Neural crest cell (in vitro differentiated cells): Measurements from ENCODE around the gene AHNAK. TPM values are rescaled to one million over a fixed set of nuclear protein-coding genes. Genes with fewer than 3 reads are reported as not detected.
A peak's percentile ranks its signal among the peaks of the same experiment; 100 is the strongest.

Source experiments
- DNase-seq: peaks from one replicate; pipeline ENCODE4 v3.0.0; 2021; ENCODE audit warnings: low read depth, mixed read lengths, low spot score
- H3K27ac Mint-ChIP-seq: one replicate; pipeline ENCODE4 v1.8.0; 2021; ENCODE audit warnings: mild to moderate bottlenecking, mixed read lengths; ENCODE audit not compliant: unreplicated experiment
- H3K27me3 Mint-ChIP-seq: 2 replicates; pipeline ENCODE4 v1.8.0; 2021; ENCODE audit warnings: low read depth, mild to moderate bottlenecking, mixed read lengths
- H3K36me3 Mint-ChIP-seq: 2 replicates; pipeline ENCODE4 v1.8.0; 2021; ENCODE audit warnings: low read depth, mild to moderate bottlenecking, mixed read lengths
- H3K4me1 Mint-ChIP-seq: 2 replicates; pipeline ENCODE4 v1.8.0; 2021; ENCODE audit warnings: mixed read lengths
- H3K4me3 Mint-ChIP-seq: one replicate; pipeline ENCODE4 v1.8.0; 2021; ENCODE audit warnings: mild to moderate bottlenecking, mixed read lengths
- H3K9me3 Mint-ChIP-seq: 2 replicates; pipeline ENCODE4 v1.8.0; 2021; ENCODE audit warnings: mixed read lengths
- total RNA-seq: library from RNA; stranded (reverse); gene quantifications from 2 replicates; pipeline ENCODE4 v1.2.1, GENCODE V29; 2021
- TF ChIP-seq, protein P1 (sequence below): fragments of 200-600 bp; sonication (generic); conservative IDR thresholded peaks from 2 replicates; pipeline ENCODE4 v1.5.0; 2021; ENCODE audit warnings: antibody characterized with exemption, mild to moderate bottlenecking

Gene AHNAK
- total RNA-seq, 1 donor from 2014 or later, result 0.65 TPM

DNA sequence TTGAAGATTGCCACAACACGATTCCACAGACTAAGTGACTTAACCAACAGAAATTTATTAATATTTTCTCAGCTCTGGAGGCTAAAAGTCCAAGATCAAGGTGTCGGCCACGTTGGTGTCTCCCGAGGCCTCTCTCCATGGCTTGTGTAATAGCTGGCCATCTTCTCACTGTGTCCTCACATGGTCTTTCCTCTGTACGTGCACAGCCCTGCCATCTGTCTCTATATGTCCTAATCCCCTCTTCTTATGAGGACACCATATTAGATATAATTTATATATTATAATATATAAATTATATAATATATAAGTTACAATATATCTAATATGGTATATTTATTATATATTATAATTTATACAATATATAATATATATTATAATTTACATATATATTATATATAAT, 152.9 kb downstream of the AHNAK start:
- TF ChIP-seq, protein P1, sequence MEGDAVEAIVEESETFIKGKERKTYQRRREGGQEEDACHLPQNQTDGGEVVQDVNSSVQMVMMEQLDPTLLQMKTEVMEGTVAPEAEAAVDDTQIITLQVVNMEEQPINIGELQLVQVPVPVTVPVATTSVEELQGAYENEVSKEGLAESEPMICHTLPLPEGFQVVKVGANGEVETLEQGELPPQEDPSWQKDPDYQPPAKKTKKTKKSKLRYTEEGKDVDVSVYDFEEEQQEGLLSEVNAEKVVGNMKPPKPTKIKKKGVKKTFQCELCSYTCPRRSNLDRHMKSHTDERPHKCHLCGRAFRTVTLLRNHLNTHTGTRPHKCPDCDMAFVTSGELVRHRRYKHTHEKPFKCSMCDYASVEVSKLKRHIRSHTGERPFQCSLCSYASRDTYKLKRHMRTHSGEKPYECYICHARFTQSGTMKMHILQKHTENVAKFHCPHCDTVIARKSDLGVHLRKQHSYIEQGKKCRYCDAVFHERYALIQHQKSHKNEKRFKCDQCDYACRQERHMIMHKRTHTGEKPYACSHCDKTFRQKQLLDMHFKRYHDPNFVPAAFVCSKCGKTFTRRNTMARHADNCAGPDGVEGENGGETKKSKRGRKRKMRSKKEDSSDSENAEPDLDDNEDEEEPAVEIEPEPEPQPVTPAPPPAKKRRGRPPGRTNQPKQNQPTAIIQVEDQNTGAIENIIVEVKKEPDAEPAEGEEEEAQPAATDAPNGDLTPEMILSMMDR, result no peak
- Mint-ChIP-seq H3K9me3 (no peaks in the 10 kb centered on the region), H3K4me1 (peaks cover 16% of the 10 kb centered on the region), H3K4me3 (no peak overlapping the region), H3K36me3 (no peaks in the 10 kb centered on the region), H3K27ac (no peak overlapping the region), H3K27me3 (no peaks in the 10 kb centered on the region)
- DNase-seq, result no peak

DNA sequence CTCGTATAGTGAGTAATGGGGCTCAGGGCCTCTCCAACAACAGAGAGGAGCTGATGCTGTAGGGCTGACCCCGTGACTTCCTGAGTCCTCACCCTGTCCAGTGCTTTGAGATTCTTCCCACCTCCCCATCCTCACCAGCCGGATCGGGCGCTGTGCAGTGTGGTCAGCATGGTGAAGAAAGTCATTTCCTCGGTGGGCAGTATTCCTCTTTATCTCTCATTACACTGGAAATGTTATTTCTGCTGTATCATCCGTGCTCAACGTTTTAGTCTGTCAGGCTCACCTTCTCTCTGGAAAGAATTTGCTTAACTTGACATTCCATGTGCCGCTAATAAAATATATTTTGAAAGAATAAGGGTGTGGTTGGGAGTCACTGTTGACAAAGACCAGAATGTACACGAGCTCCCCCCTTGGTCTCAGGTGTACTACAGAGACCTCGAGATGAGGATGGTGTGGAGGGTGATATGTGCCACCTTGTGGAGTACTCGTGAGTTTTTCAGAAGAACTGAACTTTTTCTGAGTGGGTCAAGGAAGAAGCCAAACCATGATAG, 153.5 kb downstream of the AHNAK start:
- Mint-ChIP-seq H3K27me3 (no peaks in the 10 kb centered on the region), H3K27ac (no peak overlapping the region), H3K4me3 (no peak overlapping the region), H3K4me1 (peaks cover 10% of the 10 kb centered on the region), H3K36me3 (no peaks in the 10 kb centered on the region), H3K9me3 (no peaks in the 10 kb centered on the region)
- TF ChIP-seq, protein P1, result no peak
- no peak for DNase-seq

DNA sequence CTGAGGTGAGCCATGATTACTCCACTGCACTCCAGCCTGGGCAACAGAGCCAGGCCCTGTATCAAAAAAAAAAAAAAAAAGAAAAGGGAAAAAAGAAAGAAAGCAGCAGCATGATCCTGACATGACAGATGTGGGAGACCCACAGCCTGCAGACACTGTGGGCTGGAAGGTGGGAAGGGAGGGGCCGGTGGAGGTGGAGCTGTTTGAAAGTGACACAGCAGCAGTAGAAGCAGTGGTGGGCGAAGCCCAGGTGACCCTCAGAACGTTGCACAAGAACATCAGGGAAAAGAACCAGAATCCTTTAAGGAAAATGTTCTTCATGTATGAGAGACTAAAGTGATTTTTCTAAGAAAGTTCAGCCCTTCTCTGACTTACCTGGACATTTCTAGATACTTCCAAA, 154.1 kb downstream of the AHNAK start:
- no peak overlapping the region for H3K27ac Mint-ChIP-seq
- peaks cover 10% of the 10 kb centered on the region for H3K4me1 Mint-ChIP-seq
- DNase-seq, result no peak
- no peaks in the 10 kb centered on the region for H3K9me3 Mint-ChIP-seq
- TF ChIP-seq, protein P1, result no peak
- no peaks in the 10 kb centered on the region for H3K27me3 Mint-ChIP-seq
- H3K36me3 Mint-ChIP-seq, result no peaks in the 10 kb centered on the region
- H3K4me3 Mint-ChIP-seq, result no peak overlapping the region

DNA sequence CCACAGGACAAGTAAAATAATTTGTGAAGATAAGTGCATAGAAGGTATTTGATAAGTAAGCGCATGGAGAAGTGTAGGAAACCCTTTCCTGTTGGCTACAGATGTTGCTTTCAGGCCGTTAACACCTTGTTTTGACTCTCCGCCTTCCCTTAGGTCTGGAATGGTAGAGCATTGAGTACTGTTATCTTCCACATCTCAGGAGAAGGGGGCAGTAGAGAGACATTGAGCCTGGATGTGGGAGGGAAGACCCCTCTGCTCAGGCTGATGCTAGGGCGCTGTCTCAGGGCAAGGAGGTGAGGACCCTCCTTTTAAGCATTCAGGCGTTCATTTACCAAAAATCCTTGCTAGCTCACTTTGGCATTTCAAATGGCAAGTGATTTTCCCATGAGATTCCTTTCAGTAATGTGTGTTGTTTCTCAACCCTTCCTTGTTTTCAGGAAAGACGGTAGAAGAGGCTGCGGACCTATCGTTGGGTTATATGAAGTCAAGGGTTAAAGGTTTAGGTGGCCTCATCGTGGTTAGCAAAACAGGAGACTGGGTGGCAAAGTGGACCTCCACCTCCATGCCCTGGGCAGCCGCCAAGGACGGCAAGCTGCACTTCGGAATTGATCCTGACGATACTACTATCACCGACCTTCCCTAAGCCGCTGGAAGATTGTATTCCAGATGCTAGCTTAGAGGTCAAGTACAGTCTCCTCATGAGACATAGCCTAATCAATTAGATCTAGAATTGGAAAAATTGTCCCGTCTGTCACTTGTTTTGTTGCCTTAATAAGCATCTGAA, 154.8 kb downstream of the AHNAK start:
- Mint-ChIP-seq H3K27me3 (no peaks in the 10 kb centered on the region), H3K9me3 (no peaks in the 10 kb centered on the region), H3K36me3 (no peaks in the 10 kb centered on the region), H3K27ac (no peak overlapping the region), H3K4me3 (no peak overlapping the region), H3K4me1 (peaks cover 10% of the 10 kb centered on the region)
- no peak for DNase-seq
- TF ChIP-seq, protein P1, result peak; percentile 24

DNA sequence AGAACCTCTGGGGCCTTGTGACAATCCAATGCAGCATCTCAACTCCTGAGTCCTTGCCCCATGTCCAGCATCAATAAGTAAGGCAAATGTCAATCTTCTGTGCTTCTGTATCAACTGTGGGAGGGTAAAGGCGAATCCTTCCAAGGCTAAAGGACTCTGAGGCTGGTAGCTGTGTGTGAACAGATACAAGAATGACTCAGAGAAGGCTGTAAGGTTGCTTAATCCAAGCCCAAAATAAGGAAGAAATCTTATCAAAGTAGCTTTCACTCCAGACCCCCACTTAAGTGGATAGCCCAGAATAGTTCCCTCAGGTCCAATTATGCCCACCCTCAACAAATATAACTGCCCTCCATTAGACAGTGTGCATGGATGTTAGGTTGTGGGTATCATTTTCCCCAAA, 155.9 kb downstream of the AHNAK start:
- Mint-ChIP-seq H3K4me1 (peaks cover 10% of the 10 kb centered on the region), H3K4me3 (no peak overlapping the region), H3K27me3 (no peaks in the 10 kb centered on the region), H3K9me3 (no peaks in the 10 kb centered on the region), H3K27ac (no peak overlapping the region), H3K36me3 (no peaks in the 10 kb centered on the region)
- no peak for DNase-seq
- TF ChIP-seq, protein P1, result no peak
